Anterior cingulate cortex (tissue), 58 donors: ENCODE data around the gene GAA.
A peak's percentile ranks its signal among the peaks of the same experiment; 100 is the strongest.

Experiments used
- DNase-seq, 58 donors: peaks; one replicate each; lab custom pipeline; 2025; lab: John Stamatoyannopoulos, UW

Gene GAA

DNA sequence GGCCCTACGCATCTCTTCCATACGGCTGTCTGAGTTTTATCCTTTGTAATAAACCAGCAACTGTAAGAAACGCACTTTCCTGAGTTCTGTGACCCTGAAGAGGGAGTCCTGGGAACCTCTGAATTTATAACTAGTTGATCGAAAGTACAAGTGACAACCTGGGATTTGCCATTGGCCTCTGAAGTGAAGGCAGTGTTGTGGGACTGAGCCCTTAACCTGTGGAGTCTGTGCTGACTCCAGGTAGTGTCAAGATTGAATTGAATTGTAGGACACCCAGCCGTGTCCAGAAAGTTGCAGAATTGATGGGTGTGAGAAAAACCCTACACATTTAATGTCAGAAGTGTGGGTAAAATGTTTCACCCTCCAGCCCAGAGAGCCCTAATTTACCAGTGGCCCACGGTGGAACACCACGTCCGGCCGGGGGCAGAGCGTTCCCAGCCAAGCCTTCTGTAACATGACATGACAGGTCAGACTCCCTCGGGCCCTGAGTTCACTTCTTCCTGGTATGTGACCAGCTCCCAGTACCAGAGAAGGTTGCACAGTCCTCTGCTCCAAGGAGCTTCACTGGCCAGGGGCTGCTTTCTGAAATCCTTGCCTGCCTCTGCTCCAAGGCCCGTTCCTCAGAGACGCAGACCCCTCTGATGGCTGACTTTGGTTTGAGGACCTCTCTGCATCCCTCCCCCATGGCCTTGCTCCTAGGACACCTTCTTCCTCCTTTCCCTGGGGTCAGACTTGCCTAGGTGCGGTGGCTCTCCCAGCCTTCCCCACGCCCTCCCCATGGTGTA, 1.5 kb downstream of the GAA start:
- no peak for DNase-seq

GRCh38 chr17:80103449-80104085, 2.2 kb downstream of the GAA start:
- DNase-seq: no peak

GRCh38 chr17:80104321-80104955, 3.1 kb downstream of the GAA start:
- no peak for DNase-seq

DNA sequence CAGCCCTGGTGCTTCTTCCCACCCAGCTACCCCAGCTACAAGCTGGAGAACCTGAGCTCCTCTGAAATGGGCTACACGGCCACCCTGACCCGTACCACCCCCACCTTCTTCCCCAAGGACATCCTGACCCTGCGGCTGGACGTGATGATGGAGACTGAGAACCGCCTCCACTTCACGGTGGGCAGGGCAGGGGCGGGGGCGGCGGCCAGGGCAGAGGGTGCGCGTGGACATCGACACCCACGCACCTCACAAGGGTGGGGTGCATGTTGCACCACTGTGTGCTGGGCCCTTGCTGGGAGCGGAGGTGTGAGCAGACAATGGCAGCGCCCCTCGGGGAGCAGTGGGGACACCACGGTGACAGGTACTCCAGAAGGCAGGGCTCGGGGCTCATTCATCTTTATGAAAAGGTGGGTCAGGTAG, 3.6 kb downstream of the GAA start:
- no peak for DNase-seq

GRCh38 chr17:80105762-80106161, 4.4 kb downstream of the GAA start:
- peak in 31 of 58 donors; percentile 5 to 78 (median 28) for DNase-seq

DNA sequence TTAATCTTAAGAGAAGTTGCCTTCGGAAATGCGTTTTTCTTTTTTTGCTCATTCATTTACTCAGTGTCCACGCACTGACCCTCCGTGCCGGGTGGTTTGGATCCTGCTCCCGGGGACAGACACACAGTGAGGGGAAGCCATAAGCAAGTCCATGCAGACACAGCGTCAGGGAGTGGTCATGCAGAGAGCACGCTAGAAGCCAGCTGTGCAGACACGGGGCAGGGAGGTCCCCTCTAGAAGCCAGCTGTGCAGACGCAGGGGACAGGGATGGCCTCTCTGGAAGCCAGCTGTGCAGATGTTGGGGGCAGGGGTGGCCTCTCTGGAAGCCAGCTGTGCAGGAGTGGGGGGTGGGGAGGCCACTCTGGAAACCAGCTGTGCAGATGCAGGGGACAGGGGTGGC, 4.8 kb downstream of the GAA start:
- no peak for DNase-seq

- DNase-seq: no peak
Measured at GRCh38 chr17:80106751-80107150, 5.4 kb downstream of the GAA start.

- DNase-seq: no peak
Measured at GRCh38 chr17:80107231-80108021, 6.0 kb downstream of the GAA start.

- no peak for DNase-seq
Measured at GRCh38 chr17:80108036-80108971, 6.9 kb downstream of the GAA start.

DNA sequence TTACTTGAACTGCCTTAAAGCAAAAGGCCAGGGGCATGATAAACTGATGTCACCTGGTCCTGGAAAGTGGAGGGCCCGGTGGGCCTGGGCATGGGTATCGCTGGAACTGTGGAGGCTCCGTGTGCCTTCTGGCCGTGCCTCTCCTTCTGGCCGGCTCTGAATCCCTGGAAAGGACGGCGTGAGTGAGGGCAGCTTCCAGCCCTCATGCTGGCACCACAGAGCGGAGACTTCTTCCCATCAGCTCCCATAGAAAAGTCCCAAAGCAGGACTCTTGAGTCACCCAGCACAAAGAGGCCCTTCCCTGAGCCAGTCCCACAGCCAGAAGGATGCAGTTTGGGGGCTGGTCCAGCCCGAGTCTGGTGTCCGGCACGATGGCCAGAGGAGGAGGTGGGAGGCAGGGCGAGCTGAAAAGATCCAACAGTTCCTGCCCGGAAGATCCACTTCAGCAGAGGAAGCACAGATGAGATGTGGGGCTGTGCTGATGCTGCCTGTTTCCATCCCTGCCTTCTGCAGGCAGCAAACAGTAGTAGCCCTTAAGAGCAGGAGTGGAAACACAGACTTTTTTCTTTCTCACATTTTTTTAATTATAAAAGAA, 7.8 kb downstream of the GAA start:
- DNase-seq: no peak

DNA sequence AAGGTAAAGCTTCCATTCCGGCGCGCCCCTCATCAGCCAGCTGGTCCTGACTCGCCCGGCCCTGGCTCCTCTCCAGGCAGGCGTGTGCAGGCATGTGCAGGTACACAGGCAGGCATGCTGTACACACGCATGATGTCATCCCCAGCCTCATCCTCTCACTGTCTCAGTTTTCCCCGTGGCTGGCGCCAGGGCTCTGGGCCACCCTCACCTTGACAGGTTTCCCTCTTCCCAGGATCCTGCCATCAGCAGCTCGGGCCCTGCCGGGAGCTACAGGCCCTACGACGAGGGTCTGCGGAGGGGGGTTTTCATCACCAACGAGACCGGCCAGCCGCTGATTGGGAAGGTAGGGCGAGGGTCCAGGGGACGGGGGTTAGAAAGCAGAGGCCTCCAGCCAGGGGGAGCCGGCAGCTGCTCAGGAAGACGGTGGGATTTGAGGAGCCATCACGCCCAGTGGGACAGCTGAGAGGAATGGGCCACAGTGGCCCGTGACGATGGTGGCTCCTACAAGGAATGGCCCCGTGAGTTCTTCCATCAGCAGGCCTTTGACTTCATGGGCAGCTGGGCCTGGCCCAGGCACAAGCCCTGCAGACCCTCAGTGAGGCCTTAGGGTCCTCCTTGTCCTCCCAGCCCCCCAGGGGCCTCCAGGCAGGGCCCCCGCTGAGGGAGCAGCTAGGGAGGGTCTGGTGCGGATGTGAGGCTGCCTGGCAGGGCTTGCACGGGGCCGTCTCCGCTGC, 8.5 kb downstream of the GAA start:
- DNase-seq: no peak

- no peak for DNase-seq
Measured at GRCh38 chr17:80110447-80110812, 9.0 kb downstream of the GAA start.

- DNase-seq: no peak
Measured at GRCh38 chr17:80110927-80111701, 9.7 kb downstream of the GAA start.

DNA sequence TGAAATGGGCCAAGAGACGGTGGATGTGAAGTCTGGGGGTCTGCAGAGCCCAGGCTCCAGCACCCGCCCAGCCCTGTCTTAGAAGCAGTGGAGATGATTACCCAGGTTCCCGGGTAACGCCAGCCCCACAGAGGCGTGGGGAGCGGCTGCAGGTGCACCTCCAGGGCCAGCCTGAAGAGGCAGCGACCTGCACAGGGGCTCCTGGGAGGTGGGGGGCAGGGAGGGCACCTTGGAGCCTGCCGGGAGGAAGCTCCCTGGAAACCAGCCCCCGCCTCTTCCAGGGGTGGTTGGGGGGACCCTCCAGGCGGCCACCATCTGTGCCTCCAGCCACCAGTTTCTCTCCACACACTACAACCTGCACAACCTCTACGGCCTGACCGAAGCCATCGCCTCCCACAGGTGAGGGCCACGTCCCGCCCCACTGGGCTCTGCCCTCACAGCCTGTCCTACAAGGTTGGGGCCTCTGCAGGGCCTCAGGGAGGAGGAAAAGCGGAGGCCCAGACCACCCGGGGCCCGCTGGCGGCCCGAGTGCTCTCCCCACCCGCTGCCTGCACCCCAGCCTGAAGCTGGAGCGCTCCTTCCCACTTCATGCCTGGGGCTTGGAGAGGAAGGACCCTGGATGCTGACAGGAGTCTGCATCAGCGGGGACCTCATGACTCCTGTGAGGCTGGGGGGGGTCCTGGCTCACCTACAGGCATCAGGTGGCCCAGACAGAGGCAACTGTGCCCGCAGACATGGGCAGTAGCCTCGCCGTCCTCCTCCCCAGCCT, 10.5 kb downstream of the GAA start:
- no peak for DNase-seq

GRCh38 chr17:80112471-80113032, 11.2 kb downstream of the GAA start:
- DNase-seq: no peak

DNA sequence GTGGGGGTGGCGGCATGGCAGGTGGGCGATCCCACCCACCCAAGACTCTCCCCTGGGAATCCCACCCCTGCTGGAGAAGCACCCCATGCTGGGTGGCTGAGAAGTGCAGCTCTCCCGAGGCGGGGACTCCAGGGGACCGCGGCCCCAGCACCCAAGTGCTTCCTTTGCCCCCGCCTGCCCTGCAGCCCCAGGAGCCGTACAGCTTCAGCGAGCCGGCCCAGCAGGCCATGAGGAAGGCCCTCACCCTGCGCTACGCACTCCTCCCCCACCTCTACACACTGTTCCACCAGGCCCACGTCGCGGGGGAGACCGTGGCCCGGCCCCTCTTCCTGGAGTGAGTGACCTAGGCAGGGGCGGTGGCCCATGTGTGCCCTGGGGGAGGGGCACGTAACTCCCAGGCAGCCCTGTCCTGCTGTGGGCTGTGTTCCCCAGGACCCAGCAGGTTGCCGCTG, 11.7 kb downstream of the GAA start:
- no peak for DNase-seq

DNA sequence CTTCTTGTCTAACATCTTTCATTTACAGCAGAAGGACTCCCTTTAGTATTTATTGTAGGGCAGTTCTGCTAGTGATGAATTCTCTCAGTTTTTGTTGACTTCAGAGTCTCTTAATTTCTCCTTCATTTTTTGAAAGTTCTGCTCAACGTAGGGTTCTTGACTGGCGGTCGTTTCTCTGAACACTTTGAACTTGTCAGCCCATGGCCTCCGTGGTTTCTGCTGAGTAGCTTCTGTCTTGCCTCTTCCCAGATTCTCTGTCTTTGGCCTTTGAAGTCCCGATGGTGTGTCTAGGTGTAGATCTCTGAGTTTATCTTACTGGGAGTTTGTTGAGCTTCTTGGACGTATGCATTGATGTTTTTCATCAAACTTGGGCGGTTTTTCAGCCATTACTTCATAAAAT, 13.4 kb downstream of the GAA start:
- no peak for DNase-seq
